Measurements from ENCODE around the gene GALNTL6. TPM values are rescaled to one million over a fixed set of nuclear protein-coding genes. Genes with fewer than 3 reads are reported as not detected.
"Not testable (repeated sequence)": the region's sequence is repeated elsewhere in the genome, so short reads cannot be mapped to it uniquely, and the experiment has no call there.

Gene GALNTL6
- total RNA-seq, 2 experiments from 2014 or later = not detected

GRCh38 chr4:173019664-173020063 is 1206.5 kb downstream of the GALNTL6 start:
- Mint-ChIP-seq H3K36me3 (no peaks in the 10 kb centered on the region), H3K4me3 (no peak overlapping the region), H3K27me3 (peaks cover 4% of the 10 kb centered on the region), H3K9me3 (no peaks in the 10 kb centered on the region), H3K4me1 (no peaks in the 10 kb centered on the region), H3K27ac (no peak overlapping the region)
- ATAC-seq (ENCODE audit: low read depth) = no peak
- DNase-seq = no peak
- POLR2A ChIA-PET = no interaction called here

- H3K27ac Mint-ChIP-seq; H3K9me3 Mint-ChIP-seq; DNase-seq; H3K4me3 Mint-ChIP-seq; POLR2A ChIA-PET; H3K36me3 Mint-ChIP-seq; ATAC-seq (ENCODE audit: low read depth); H3K27me3 Mint-ChIP-seq; H3K4me1 Mint-ChIP-seq: not testable (repeated sequence)
Observed at GRCh38 chr4:173021746-173022573, 1208.8 kb downstream of the GALNTL6 start.

GRCh38 chr4:173024203-173024602 is 1211.0 kb downstream of the GALNTL6 start:
- Mint-ChIP-seq H3K9me3 (no peaks in the 10 kb centered on the region), H3K36me3 (no peaks in the 10 kb centered on the region), H3K27me3 (peaks cover 7% of the 10 kb centered on the region), H3K27ac (no peak overlapping the region), H3K4me3 (no peak overlapping the region), H3K4me1 (peaks cover 4% of the 10 kb centered on the region)
- POLR2A ChIA-PET = no interaction called here
- DNase-seq = no peak
- ATAC-seq (ENCODE audit: low read depth) = no peak

GRCh38 chr4:173025131-173025530 is 1211.9 kb downstream of the GALNTL6 start:
- Mint-ChIP-seq H3K27ac (no peak overlapping the region), H3K9me3 (no peaks in the 10 kb centered on the region), H3K27me3 (peaks cover 7% of the 10 kb centered on the region), H3K36me3 (no peaks in the 10 kb centered on the region), H3K4me1 (peaks cover 4% of the 10 kb centered on the region), H3K4me3 (no peak overlapping the region)
- DNase-seq = no peak
- POLR2A ChIA-PET = no interaction called here
- ATAC-seq (ENCODE audit: low read depth) = peak; percentile 71

- H3K4me3 Mint-ChIP-seq = no peak overlapping the region
- ATAC-seq (ENCODE audit: low read depth) = no peak
Observed at GRCh38 chr4:173037242-173037641, 1224.0 kb downstream of the GALNTL6 start.

GRCh38 chr4:173038192-173038896 is 1225.1 kb downstream of the GALNTL6 start:
- Mint-ChIP-seq H3K4me3 (no peak overlapping the region), H3K36me3 (no peaks in the 10 kb centered on the region), H3K27me3 (peaks cover 13% of the 10 kb centered on the region), H3K9me3 (no peaks in the 10 kb centered on the region), H3K4me1 (no peaks in the 10 kb centered on the region), H3K27ac (no peak overlapping the region)
- DNase-seq (no peak), ATAC-seq (ENCODE audit: low read depth) (no peak)
- POLR2A ChIA-PET = interaction anchor here (1.0 kb wide), 1 partner anchor 19 kb away, joined by 3 read pairs; no protein-coding TSS in a partner anchor

More at GRCh38 chr4:173037242-173037641, 1224.0 kb downstream of the GALNTL6 start:
- Mint-ChIP-seq H3K36me3 (no peaks in the 10 kb centered on the region), H3K27me3 (peaks cover 10% of the 10 kb centered on the region), H3K4me1 (no peaks in the 10 kb centered on the region), H3K9me3 (no peaks in the 10 kb centered on the region), H3K27ac (no peak overlapping the region)
- no peak for DNase-seq
- POLR2A ChIA-PET = interaction anchor here (1.0 kb wide), 1 partner anchor 20 kb away, joined by 3 read pairs; no protein-coding TSS in a partner anchor

GRCh38 chr4:173039617-173040577 is 1226.7 kb downstream of the GALNTL6 start:
- POLR2A ChIA-PET = no interaction called here
- no peak for DNase-seq
- Mint-ChIP-seq H3K27me3 (peaks cover 13% of the 10 kb centered on the region), H3K4me1 (no peaks in the 10 kb centered on the region), H3K4me3 (no peak overlapping the region), H3K36me3 (no peaks in the 10 kb centered on the region), H3K9me3 (no peaks in the 10 kb centered on the region), H3K27ac (no peak overlapping the region)
- ATAC-seq (ENCODE audit: low read depth) = no peak

- POLR2A ChIA-PET = no interaction called here
- Mint-ChIP-seq H3K4me1 (no peaks in the 10 kb centered on the region), H3K27ac (no peak overlapping the region)
Observed at GRCh38 chr4:173041482-173041881, 1228.3 kb downstream of the GALNTL6 start.

GRCh38 chr4:173042139-173042538 is 1228.9 kb downstream of the GALNTL6 start:
- POLR2A ChIA-PET = not testable (repeated sequence)

More at GRCh38 chr4:173041482-173041881, 1228.3 kb downstream of the GALNTL6 start:
- no peaks in the 10 kb centered on the region for H3K9me3 Mint-ChIP-seq
- no peak overlapping the region for H3K4me3 Mint-ChIP-seq
- DNase-seq (no peak), ATAC-seq (ENCODE audit: low read depth) (no peak)
- no peaks in the 10 kb centered on the region for H3K36me3 Mint-ChIP-seq
- peaks cover 13% of the 10 kb centered on the region for H3K27me3 Mint-ChIP-seq

GRCh38 chr4:173044340-173044739 is 1231.1 kb downstream of the GALNTL6 start:
- no peaks in the 10 kb centered on the region for H3K4me1 Mint-ChIP-seq
- DNase-seq = no peak
- ATAC-seq (ENCODE audit: low read depth) = no peak
- POLR2A ChIA-PET = no interaction called here
- no peaks in the 10 kb centered on the region for H3K36me3 Mint-ChIP-seq
- no peak overlapping the region for H3K27ac Mint-ChIP-seq
- no peak overlapping the region for H3K4me3 Mint-ChIP-seq
- H3K9me3 Mint-ChIP-seq = no peaks in the 10 kb centered on the region
- peaks cover 10% of the 10 kb centered on the region for H3K27me3 Mint-ChIP-seq

More at GRCh38 chr4:173042139-173042538, 1228.9 kb downstream of the GALNTL6 start:
- not testable (repeated sequence) for ATAC-seq (ENCODE audit: low read depth); H3K4me1 Mint-ChIP-seq; H3K36me3 Mint-ChIP-seq; H3K27ac Mint-ChIP-seq; H3K4me3 Mint-ChIP-seq; H3K9me3 Mint-ChIP-seq; DNase-seq
- H3K27me3 Mint-ChIP-seq = peaks cover 15% of the 10 kb centered on the region

- H3K4me1 Mint-ChIP-seq = no peaks in the 10 kb centered on the region
- H3K36me3 Mint-ChIP-seq = no peaks in the 10 kb centered on the region
- no peak overlapping the region for H3K27ac Mint-ChIP-seq
- DNase-seq (no peak), ATAC-seq (ENCODE audit: low read depth) (no peak)
- POLR2A ChIA-PET = no interaction called here
- H3K4me3 Mint-ChIP-seq = no peak overlapping the region
- peaks cover 11% of the 10 kb centered on the region for H3K27me3 Mint-ChIP-seq
- H3K9me3 Mint-ChIP-seq = no peaks in the 10 kb centered on the region
Observed at GRCh38 chr4:173045571-173045970, 1232.4 kb downstream of the GALNTL6 start.

GRCh38 chr4:173046144-173046543 is 1232.9 kb downstream of the GALNTL6 start:
- H3K27ac Mint-ChIP-seq = no peak overlapping the region
- no peak overlapping the region for H3K4me3 Mint-ChIP-seq
- peaks cover 11% of the 10 kb centered on the region for H3K27me3 Mint-ChIP-seq
- ATAC-seq (ENCODE audit: low read depth) = no peak
- H3K4me1 Mint-ChIP-seq = no peaks in the 10 kb centered on the region
- POLR2A ChIA-PET = no interaction called here
- no peaks in the 10 kb centered on the region for H3K36me3 Mint-ChIP-seq
- no peaks in the 10 kb centered on the region for H3K9me3 Mint-ChIP-seq
- no peak for DNase-seq

- H3K9me3 Mint-ChIP-seq = no peaks in the 10 kb centered on the region
- DNase-seq = no peak
- ATAC-seq (ENCODE audit: low read depth) = no peak
- H3K36me3 Mint-ChIP-seq = no peaks in the 10 kb centered on the region
- POLR2A ChIA-PET = no interaction called here
- no peaks in the 10 kb centered on the region for H3K4me1 Mint-ChIP-seq
- H3K27me3 Mint-ChIP-seq = peaks cover 13% of the 10 kb centered on the region
- no peak overlapping the region for H3K4me3 Mint-ChIP-seq
- no peak overlapping the region for H3K27ac Mint-ChIP-seq
Observed at GRCh38 chr4:173046818-173047217, 1233.6 kb downstream of the GALNTL6 start.
